Activated CD8-positive, alpha-beta T cell treated with anti-CD3 and anti-CD28 coated beads for 36 hours (primary cell): ENCODE measurements around the gene TLR9. TPM values are rescaled to one million over a fixed set of nuclear protein-coding genes. Genes with fewer than 3 reads are reported as not detected.

Source experiments
- ATAC-seq: fragments of 200-7000 bp; cut with Tn5 transposase; one replicate; pipeline ENCODE4 v1.10.0; 2021; ENCODE audit warnings: mild to moderate bottlenecking, moderate library complexity
- CTCF ChIA-PET: fragments of 350-600 bp; sonication (Branson Sonifier 250); formaldehyde crosslinking; loops from one replicate; lab custom pipeline; 2021; ENCODE audit warnings: antibody characterized with exemption; lab: Charles Lee
- POLR2A ChIA-PET: fragments of 350-600 bp; sonication (Branson Sonifier 250); formaldehyde crosslinking; loops from one replicate; lab custom pipeline; 2021; ENCODE audit warnings: antibody characterized with exemption; lab: Charles Lee
- DNase-seq: peaks from one replicate; pipeline ENCODE4 v3.0.0-alpha.2; 2020
- H3K27ac Mint-ChIP-seq: one replicate; pipeline ENCODE4 v1.8.0; 2021; ENCODE audit warnings: mild to moderate bottlenecking, mixed read lengths
- H3K27me3 Mint-ChIP-seq: one replicate; pipeline ENCODE4 v1.8.0; 2021; ENCODE audit warnings: mixed read lengths
- H3K36me3 Mint-ChIP-seq: one replicate; pipeline ENCODE4 v1.8.0; 2021; ENCODE audit warnings: low read depth, mixed read lengths
- H3K4me1 Mint-ChIP-seq: one replicate; pipeline ENCODE4 v1.8.0; 2021; ENCODE audit warnings: low read depth, mixed read lengths
- H3K4me3 Mint-ChIP-seq: one replicate; pipeline ENCODE4 v1.8.0; 2021; ENCODE audit warnings: mild to moderate bottlenecking, moderate library complexity, mixed read lengths
- H3K9me3 Mint-ChIP-seq: one replicate; pipeline ENCODE4 v1.8.0; 2021; ENCODE audit warnings: mixed read lengths
- CTCF ChIP-seq: fragments of 200-600 bp; IDR thresholded peaks from one replicate; pipeline ENCODE4 v1.8.0; 2022; ENCODE audit warnings: antibody characterized with exemption, mild to moderate bottlenecking
- intact Hi-C: fragments of 100-400 bp; cut with micrococcal nuclease; formaldehyde crosslinking; loops from one replicate; pipeline ENCODE4 v1.10.0; 2022
- total RNA-seq, 2 experiments: library from RNA; stranded (reverse); gene quantifications; one replicate each; pipeline ENCODE4 v1.2.3, GENCODE V29; 2021

The TLR9 gene
- total RNA-seq, 2 experiments from 2014 or later, result 2.0 TPM

DNA sequence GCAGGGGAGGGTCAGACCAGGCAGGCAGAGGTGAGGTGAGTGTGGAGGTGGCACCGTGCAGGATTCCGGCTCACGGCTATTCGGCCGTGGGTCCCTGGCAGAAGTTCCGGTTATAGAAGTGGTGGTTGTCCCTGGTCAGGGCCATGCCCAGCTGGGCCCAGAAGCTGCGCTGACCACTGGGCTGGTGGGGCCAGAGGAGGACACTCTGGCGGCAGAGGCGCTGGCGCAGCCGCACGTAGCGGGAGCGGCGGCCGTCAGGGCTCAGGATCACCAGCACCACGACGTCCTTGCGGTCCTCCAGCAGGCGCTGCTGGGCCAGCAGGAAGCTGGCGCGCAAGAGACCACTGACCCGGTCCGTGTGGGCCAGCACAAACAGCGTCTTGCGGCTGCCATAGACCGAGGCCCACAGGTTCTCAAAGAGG is 4.3 kb downstream of the TLR9 start:
- H3K27me3 Mint-ChIP-seq, result no peaks in the 10 kb centered on the region
- ATAC-seq (no peak), DNase-seq (no peak)
- TF ChIP-seq CTCF, result no peak
- H3K36me3 Mint-ChIP-seq, result peaks cover 4% of the 10 kb centered on the region
- H3K9me3 Mint-ChIP-seq, result no peaks in the 10 kb centered on the region
- H3K4me3 Mint-ChIP-seq, result peak overlapping the region; percentile 72
- ChIA-PET POLR2A (interaction anchor here (1.0 to 33.3 kb wide), 9 partner anchors 8 to 226 kb away, joined by 3 to 949 read pairs (median 6); partner anchors contain the start of genes GLYCTK, TWF2 and WDR82), CTCF (interaction anchor here (0.7 to 11.9 kb wide), 45 partner anchors 8 to 335 kb away, joined by 3 to 223 read pairs (median 5); partner anchors contain the start of genes ACY1, ALAS1, GLYCTK and POC1A)
- intact Hi-C loops, result loop anchor here (2.0 kb wide), 1 partner anchor 118 kb away; no protein-coding TSS in a partner anchor
- peak overlapping the region; percentile 72 for H3K27ac Mint-ChIP-seq
- peaks cover 89% of the 10 kb centered on the region for H3K4me1 Mint-ChIP-seq

DNA sequence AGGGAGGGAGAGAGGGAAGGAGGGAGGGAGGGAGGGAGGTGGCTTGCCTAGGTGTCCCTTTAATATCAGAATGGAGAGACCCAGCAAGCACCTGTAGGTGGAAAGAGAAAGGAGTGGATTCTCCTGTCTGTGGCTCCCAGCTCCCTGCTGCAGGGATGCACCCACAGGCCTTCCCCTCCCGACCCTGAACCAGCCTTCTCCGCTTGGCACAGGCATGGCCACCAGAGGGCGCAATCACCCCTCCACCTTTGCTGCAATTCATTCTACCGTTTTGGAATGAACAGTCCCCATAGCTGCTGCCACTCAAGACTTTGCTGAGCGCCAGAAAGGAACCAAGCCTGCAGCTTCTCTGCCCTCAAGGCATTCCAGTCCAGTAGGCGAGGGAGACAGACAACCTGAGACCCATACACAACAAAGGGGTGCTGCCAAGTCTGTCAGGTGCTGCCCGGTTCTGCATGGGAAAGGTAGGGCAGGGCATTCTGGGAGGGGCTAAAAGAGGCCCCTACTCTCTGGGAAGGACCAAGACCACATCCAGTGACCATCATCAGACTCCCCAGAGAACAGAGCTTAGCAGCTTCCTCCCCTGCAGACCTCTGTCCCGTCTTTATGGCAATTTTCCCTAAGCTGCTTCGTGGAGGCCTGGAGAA is 4.9 kb downstream of the TLR9 start:
- Mint-ChIP-seq H3K9me3 (no peaks in the 10 kb centered on the region), H3K27ac (no peak overlapping the region), H3K27me3 (no peaks in the 10 kb centered on the region), H3K36me3 (peaks cover 7% of the 10 kb centered on the region), H3K4me3 (peak overlapping the region; percentile 12), H3K4me1 (peaks cover 83% of the 10 kb centered on the region)
- POLR2A ChIA-PET, result interaction anchor here (0.6 to 33.3 kb wide), 11 partner anchors 9 to 225 kb away, joined by 3 to 949 read pairs (median 5); partner anchors contain the start of genes GLYCTK, TWF2 and WDR82
- CTCF ChIA-PET, result interaction anchor here (0.7 to 11.9 kb wide), 48 partner anchors 9 to 335 kb away, joined by 3 to 223 read pairs (median 6); partner anchors contain the start of genes ACY1, ALAS1, GLYCTK and POC1A
- ATAC-seq (peak; percentile 71), DNase-seq (peak; percentile 95)
- peak; percentile 79 for TF ChIP-seq CTCF
- intact Hi-C loops, result loop anchor here (2.0 kb wide), 1 partner anchor 118 kb away; no protein-coding TSS in a partner anchor

DNA sequence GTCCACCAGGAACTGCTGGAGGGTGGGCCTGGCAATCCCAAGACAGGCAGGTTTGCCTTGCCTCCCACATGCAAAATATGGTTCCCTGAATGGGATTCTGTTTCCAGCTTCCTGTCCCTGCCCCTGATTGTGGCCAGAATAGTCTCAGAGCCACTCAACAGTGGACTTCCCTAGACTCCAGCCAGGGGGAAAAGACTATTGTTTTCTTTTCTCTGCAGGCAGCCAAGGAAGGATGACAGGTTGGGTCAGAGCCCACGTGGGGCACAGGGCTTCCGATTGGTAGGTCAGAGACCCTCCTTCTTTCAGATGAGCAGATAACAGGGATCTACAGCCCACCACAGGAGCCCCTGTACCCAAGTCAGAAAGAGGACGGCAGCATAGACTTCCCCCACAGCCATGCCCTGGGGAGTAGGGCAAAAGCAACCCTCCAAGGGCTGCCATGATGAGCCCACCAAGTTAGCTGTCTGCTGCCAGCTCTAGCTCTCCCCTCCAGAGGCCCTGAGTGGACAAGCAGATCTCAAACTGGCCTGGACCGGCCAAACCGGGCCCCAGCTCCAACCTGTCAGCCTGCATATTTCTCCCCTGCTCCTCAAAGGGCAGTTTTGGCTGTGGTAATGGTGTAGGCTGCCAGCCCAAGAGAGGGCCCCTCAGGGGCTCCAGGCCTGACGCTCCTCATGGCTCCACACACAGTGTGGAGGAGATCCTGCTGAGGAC is 6.4 kb downstream of the TLR9 start:
- intact Hi-C loops, result no loop called here
- Mint-ChIP-seq H3K4me1 (peaks cover 71% of the 10 kb centered on the region), H3K27ac (peak overlapping the region; percentile 77), H3K9me3 (no peaks in the 10 kb centered on the region), H3K36me3 (peaks cover 18% of the 10 kb centered on the region), H3K4me3 (peak overlapping the region; percentile 70), H3K27me3 (no peaks in the 10 kb centered on the region)
- ChIA-PET POLR2A (interaction anchor here (0.6 to 33.3 kb wide), 6 partner anchors 14 to 125 kb away, joined by 3 to 949 read pairs (median 4); partner anchors contain the start of genes ALAS1, GLYCTK, PPM1M and WDR82), CTCF (interaction anchor here (0.7 to 11.9 kb wide), 19 partner anchors 8 to 229 kb away, joined by 3 to 223 read pairs (median 6); partner anchors contain the start of genes ALAS1, TWF2 and WDR82)
- ATAC-seq (no peak), DNase-seq (no peak)
- TF ChIP-seq CTCF, result no peak

DNA sequence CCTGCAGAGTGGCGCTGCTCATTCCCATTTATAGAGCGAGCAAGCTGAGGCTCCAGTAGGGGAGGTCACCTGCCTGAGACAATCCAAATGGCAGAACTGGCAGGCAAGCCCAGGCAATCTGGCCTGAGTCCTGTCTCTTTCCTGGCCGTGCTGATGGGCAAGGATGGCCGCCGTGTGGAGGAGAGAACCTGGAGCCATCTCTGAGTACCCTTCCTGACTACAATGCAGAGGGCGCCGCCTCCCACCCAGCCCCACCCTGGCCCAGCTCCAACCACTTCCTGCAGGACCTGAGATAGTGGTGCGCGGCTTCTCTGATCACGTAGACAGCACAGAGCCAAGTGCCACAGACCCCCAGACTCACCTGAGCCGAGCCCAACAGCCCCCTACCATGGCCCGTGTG is 7.0 kb downstream of the TLR9 start:
- DNase-seq (peak; percentile 76), ATAC-seq (peak; percentile 60)
- ChIA-PET CTCF (interaction anchor here (1.4 to 11.9 kb wide), 7 partner anchors 9 to 120 kb away, joined by 3 to 223 read pairs (median 71); partner anchors contain the start of genes ALAS1, TWF2 and WDR82), POLR2A (interaction anchor here (0.9 to 33.3 kb wide), 3 partner anchors 14 to 59 kb away, joined by 4 to 949 read pairs (median 12); partner anchors contain the start of genes GLYCTK, PPM1M and WDR82)
- no peak for TF ChIP-seq CTCF
- peak overlapping the region; percentile 77 for H3K27ac Mint-ChIP-seq
- no peaks in the 10 kb centered on the region for H3K27me3 Mint-ChIP-seq
- peak overlapping the region; percentile 70 for H3K4me3 Mint-ChIP-seq
- H3K36me3 Mint-ChIP-seq, result peaks cover 21% of the 10 kb centered on the region
- no peaks in the 10 kb centered on the region for H3K9me3 Mint-ChIP-seq
- H3K4me1 Mint-ChIP-seq, result peaks cover 65% of the 10 kb centered on the region
- intact Hi-C loops, result no loop called here
